ENCODE results near the gene ZNF24.

The ZNF24 gene

DNA sequence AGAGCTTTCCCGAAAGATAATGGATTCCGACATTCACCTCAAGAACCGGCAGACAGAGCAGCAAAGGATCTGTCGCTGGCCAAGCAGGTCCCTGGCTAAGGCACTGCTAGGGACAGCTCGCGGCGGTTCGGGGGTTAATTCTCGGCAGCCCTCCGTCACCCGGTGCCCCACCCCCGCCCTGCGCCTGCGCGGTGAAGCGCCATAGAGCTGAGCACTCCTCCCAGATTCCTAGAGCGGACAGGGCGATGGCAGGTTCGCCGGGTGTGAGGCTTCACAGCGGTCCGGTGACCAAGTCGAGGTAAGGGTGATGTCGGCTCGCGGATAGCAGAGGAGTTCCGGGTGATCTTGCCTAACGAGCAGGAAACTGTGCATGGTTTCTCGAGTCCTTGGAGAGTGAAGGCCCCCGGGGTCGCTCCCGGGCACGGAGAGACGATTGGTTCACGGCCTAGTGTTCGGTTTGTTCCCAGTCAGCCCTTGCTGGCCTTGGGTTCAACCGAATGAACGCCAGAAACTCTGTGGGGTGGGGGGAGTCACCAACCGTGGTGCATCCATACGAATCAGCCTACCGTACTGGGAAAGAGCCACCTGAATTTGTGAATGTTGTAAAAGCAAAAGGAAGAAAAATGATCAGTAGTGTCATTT, 54.0 kb downstream of the ZNF24 start, which contains the start of gene ZSCAN30:
ZSCAN30 (minus strand) TSS at position 136 of the 642 bp plus-strand sequence. CDS start 25,877 bp downstream, outside the sequence.
- DNase-seq (ENCODE audit: low spot score): peak; percentile 93

DNA sequence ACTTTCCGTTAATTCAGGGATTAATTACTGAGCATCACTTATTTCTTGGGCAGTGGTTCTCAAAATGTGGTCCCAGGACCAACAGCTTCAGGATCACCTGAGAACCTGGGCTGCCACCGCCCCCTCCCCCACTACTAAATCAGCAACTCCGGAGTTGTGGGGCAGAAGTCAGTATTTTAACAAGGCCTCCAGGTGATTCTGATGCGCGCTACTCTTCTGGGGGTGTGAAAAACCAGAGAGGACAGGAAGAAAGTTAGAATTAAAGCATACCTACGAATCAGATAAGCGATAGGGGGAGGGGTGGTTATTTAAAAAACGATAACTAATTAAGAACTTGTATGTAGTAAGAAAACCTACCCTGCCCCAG, 54.5 kb downstream of the ZNF24 start:
- DNase-seq (ENCODE audit: low spot score): peak; percentile 17

- peak; percentile 24 for DNase-seq (ENCODE audit: low spot score)
These were observed 54.9 kb downstream of the ZNF24 start for GRCh38 chr18:35289293-35289692.

DNA sequence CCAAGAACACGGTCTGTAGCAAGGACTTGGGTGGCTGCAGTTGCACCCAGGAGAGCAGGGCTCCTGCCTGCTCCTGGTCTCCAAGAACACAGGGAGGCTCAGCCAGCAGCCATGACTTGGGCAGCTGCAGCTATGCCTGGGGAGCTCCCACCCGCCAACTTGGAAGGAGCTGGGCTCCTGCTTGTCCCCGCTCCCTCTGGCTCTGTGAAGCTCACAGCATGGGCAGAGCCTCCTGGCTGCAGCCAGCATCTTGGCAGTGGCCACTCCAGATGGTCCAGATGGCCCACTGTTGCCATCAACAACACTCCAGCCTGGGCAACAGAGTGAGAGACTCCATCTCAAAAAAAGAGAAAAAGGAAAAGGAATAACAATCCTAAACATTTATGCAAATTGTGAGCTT, 59.4 kb downstream of the ZNF24 start:
- no peak for DNase-seq (ENCODE audit: low spot score)

- DNase-seq (ENCODE audit: low spot score): no peak
These were observed 60.1 kb downstream of the ZNF24 start for GRCh38 chr18:35283923-35284794.

DNA sequence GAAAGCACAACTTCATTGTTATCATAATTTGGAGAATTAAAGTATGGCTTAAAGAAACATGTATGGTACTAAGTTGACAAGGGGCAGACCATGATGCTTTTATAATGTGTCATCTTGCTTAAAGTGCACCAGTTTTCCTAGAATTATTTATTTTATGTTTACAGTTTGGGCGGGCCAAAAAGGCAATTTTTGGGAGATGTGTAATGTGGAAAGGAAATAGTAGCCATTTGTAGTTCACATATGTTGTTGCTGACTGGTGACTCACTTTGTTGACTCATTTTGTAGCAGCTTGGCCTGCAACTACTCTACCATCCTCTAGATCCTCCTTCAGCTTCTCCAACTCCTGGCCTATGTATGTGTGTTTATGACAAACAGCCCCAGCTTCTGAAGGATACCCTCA, 61.9 kb downstream of the ZNF24 start:
- peak; percentile 78 for DNase-seq (ENCODE audit: low spot score)
